ENCODE results near the gene AFF3. TPM values are rescaled to one million over a fixed set of nuclear protein-coding genes. Genes with fewer than 3 reads are reported as not detected.

Gene AFF3
- total and polyA plus RNA-seq, 4 donors, result 0.48 to 5.3 (median 2.3) TPM

DNA sequence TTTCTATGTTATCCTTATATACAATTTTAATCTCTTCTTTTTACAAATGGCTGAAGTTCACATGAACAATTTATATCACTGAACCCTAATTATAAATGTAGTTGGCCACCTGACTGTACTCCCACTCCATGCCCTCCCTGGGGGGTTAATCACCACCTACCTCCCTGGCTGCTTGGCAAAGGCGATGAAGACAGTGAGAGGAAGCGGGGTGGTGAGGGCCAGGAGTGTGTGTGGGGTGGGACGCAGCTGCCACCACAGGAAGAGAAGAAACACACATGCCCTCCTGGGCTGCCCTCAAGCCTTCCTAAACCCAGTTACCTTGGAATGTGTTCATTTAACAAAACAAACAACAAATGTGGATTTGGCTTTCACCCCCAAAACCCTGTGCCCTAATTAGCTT, 565.6 kb downstream of the AFF3 start:
- peaks cover 0 to 3% (median 1%) of the 10 kb centered on the region in 4 donors for H3K36me3 ChIP-seq (ENCODE audit: control insufficient read depth in 4 of 4, insufficient read depth in 3 of 4, low read depth in 1 of 4, low read length in 3 of 4)
- no peaks in the 10 kb centered on the region for H3K4me1 ChIP-seq (ENCODE audit: control insufficient read depth in 4 of 4, insufficient read depth in 4 of 4, low read length in 3 of 4)
- no peak for TF ChIP-seq GABPA (IDR thresholded peaks at IDR 0.05 in 1 of 2, conservative IDR thresholded peaks at IDR 0.05 in 1 of 2)
- H3K27me3 ChIP-seq (ENCODE audit: control insufficient read depth in 4 of 4, insufficient read depth in 4 of 4, low read length in 3 of 4), result no peaks in the 10 kb centered on the region
- no peak overlapping the region for H3K27ac ChIP-seq (ENCODE audit: low read depth in 1 of 2, low read length in 2 of 2)
- H3K4me3 ChIP-seq (ENCODE audit: low read depth in 1 of 3, low read length in 3 of 3), result no peak overlapping the region
- H3K9ac ChIP-seq (ENCODE audit: low read depth in 1 of 2, low read length in 2 of 2), result no peak overlapping the region
- no peaks in the 10 kb centered on the region for H3K9me3 ChIP-seq (ENCODE audit: control insufficient read depth in 4 of 4, low read length in 3 of 4)
- DNase-seq (ENCODE audit: low spot score), result no peak
- WGBS, result 88% methylated on average over 3 of the region's 3 CpGs

DNA sequence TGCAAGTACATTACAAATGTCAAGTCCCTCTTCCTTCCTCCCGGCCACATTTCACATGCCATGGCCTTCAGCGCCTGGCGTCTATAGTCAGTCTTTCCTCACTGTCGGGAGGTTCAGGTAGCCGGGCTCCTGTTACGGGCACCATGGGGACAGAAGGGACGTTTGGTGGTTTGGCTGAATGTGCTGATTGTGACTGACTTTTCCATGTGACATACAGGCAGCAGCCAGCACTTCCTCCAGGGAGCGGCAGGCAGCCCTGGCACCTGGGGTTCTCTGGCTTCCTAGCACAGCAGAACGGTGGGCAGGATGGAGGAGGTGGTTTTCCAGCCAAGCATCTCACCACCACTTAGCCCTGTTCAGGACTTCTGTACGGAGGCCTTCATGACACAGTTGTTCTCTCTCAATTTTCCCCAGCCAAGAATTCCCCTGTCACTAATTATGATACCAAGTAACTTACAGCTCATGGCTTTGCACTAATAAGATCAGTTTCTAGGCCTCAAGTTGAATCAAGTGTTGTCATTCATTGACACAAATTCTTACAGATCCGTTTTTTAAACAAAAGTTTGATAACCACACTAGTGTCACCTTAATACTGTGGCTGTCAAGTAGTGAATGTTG, 568.6 kb downstream of the AFF3 start:
- Histone ChIP-seq H3K9ac (ENCODE audit: low read depth in 1 of 2, low read length in 2 of 2) (no peak overlapping the region), H3K4me3 (ENCODE audit: low read depth in 1 of 3, low read length in 3 of 3) (no peak overlapping the region), H3K36me3 (ENCODE audit: control insufficient read depth in 4 of 4, insufficient read depth in 3 of 4, low read depth in 1 of 4, low read length in 3 of 4) (peaks cover 0 to 3% (median 1%) of the 10 kb centered on the region in 4 donors), H3K4me1 (ENCODE audit: control insufficient read depth in 4 of 4, insufficient read depth in 4 of 4, low read length in 3 of 4) (no peaks in the 10 kb centered on the region), H3K27ac (ENCODE audit: low read depth in 1 of 2, low read length in 2 of 2) (no peak overlapping the region), H3K27me3 (ENCODE audit: control insufficient read depth in 4 of 4, insufficient read depth in 4 of 4, low read length in 3 of 4) (no peaks in the 10 kb centered on the region), H3K9me3 (ENCODE audit: control insufficient read depth in 4 of 4, low read length in 3 of 4) (no peaks in the 10 kb centered on the region)
- whole genome bisulfite sequencing, result 88% methylated on average over 11 of the region's 11 CpGs
- TF ChIP-seq EGR1 (IDR thresholded peaks at IDR 0.05; ENCODE audit: low read depth in 2 of 2) (no peak), YY1 (IDR thresholded peaks at IDR 0.05) (no peak), HNF4A (conservative IDR thresholded peaks at IDR 0.05) (no peak), TAF1 (conservative IDR thresholded peaks at IDR 0.05) (no peak), SP1 (IDR thresholded peaks at IDR 0.05) (no peak), RXRA (IDR thresholded peaks at IDR 0.05) (no peak), RAD21 (IDR thresholded peaks at IDR 0.05) (no peak), NR2F2 (IDR thresholded peaks at IDR 0.05) (no peak), GABPA (IDR thresholded peaks at IDR 0.05 in 1 of 2, conservative IDR thresholded peaks at IDR 0.05 in 1 of 2) (no peak)
- TF ChIP-seq, protein P1, sequence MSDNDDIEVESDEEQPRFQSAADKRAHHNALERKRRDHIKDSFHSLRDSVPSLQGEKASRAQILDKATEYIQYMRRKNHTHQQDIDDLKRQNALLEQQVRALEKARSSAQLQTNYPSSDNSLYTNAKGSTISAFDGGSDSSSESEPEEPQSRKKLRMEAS (IDR thresholded peaks at IDR 0.05), result no peak
- TF ChIP-seq, protein P2, sequence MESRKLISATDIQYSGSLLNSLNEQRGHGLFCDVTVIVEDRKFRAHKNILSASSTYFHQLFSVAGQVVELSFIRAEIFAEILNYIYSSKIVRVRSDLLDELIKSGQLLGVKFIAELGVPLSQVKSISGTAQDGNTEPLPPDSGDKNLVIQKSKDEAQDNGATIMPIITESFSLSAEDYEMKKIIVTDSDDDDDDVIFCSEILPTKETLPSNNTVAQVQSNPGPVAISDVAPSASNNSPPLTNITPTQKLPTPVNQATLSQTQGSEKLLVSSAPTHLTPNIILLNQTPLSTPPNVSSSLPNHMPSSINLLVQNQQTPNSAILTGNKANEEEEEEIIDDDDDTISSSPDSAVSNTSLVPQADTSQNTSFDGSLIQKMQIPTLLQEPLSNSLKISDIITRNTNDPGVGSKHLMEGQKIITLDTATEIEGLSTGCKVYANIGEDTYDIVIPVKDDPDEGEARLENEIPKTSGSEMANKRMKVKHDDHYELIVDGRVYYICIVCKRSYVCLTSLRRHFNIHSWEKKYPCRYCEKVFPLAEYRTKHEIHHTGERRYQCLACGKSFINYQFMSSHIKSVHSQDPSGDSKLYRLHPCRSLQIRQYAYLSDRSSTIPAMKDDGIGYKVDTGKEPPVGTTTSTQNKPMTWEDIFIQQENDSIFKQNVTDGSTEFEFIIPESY (IDR thresholded peaks at IDR 0.05), result no peak
- TF ChIP-seq, protein P3, sequence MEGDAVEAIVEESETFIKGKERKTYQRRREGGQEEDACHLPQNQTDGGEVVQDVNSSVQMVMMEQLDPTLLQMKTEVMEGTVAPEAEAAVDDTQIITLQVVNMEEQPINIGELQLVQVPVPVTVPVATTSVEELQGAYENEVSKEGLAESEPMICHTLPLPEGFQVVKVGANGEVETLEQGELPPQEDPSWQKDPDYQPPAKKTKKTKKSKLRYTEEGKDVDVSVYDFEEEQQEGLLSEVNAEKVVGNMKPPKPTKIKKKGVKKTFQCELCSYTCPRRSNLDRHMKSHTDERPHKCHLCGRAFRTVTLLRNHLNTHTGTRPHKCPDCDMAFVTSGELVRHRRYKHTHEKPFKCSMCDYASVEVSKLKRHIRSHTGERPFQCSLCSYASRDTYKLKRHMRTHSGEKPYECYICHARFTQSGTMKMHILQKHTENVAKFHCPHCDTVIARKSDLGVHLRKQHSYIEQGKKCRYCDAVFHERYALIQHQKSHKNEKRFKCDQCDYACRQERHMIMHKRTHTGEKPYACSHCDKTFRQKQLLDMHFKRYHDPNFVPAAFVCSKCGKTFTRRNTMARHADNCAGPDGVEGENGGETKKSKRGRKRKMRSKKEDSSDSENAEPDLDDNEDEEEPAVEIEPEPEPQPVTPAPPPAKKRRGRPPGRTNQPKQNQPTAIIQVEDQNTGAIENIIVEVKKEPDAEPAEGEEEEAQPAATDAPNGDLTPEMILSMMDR (IDR thresholded peaks at IDR 0.05; ENCODE audit: low read depth, low read length, missing input control), result no peak
- TF ChIP-seq, protein P4, sequence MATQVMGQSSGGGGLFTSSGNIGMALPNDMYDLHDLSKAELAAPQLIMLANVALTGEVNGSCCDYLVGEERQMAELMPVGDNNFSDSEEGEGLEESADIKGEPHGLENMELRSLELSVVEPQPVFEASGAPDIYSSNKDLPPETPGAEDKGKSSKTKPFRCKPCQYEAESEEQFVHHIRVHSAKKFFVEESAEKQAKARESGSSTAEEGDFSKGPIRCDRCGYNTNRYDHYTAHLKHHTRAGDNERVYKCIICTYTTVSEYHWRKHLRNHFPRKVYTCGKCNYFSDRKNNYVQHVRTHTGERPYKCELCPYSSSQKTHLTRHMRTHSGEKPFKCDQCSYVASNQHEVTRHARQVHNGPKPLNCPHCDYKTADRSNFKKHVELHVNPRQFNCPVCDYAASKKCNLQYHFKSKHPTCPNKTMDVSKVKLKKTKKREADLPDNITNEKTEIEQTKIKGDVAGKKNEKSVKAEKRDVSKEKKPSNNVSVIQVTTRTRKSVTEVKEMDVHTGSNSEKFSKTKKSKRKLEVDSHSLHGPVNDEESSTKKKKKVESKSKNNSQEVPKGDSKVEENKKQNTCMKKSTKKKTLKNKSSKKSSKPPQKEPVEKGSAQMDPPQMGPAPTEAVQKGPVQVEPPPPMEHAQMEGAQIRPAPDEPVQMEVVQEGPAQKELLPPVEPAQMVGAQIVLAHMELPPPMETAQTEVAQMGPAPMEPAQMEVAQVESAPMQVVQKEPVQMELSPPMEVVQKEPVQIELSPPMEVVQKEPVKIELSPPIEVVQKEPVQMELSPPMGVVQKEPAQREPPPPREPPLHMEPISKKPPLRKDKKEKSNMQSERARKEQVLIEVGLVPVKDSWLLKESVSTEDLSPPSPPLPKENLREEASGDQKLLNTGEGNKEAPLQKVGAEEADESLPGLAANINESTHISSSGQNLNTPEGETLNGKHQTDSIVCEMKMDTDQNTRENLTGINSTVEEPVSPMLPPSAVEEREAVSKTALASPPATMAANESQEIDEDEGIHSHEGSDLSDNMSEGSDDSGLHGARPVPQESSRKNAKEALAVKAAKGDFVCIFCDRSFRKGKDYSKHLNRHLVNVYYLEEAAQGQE (IDR thresholded peaks at IDR 0.05), result no peak
- no peak for DNase-seq (ENCODE audit: low spot score)

Data from liver (tissue), 9 donors.